Bronchial epithelial cell (primary cell): ENCODE data around the gene RIMBP2. TPM values are rescaled to one million over a fixed set of nuclear protein-coding genes. Genes with fewer than 3 reads are reported as not detected.

Experiments used
- DNase-seq: peaks from one replicate; pipeline ENCODE4 v3.0.0-alpha.2; 2010; ENCODE audit warnings: low read depth
- FAIRE-seq: peaks from 2 replicates; lab custom pipeline; 2011; peaks lifted over from hg19 to GRCh38; lab: Jason Lieb, UNC
- H3K27me3 ChIP-seq: 2 replicates; pipeline ENCODE4 v1.5.1; 2011; ENCODE audit warnings: low read length; ENCODE audit not compliant: control insufficient read depth, insufficient read depth
- H3K36me3 ChIP-seq: 2 replicates; pipeline ENCODE4 v1.5.1; 2011; ENCODE audit warnings: low read length; ENCODE audit not compliant: control insufficient read depth, insufficient read depth
- H3K4me3 ChIP-seq: 2 replicates; pipeline ENCODE4 v1.5.1; 2011; ENCODE audit warnings: mild to moderate bottlenecking, low read depth, low read length, control low read depth
- CTCF ChIP-seq: IDR thresholded peaks from 2 replicates; pipeline ENCODE4 v1.5.1; 2011; ENCODE audit warnings: mild to moderate bottlenecking, moderate library complexity, low read length, control low read depth, inconsistent platforms; ENCODE audit not compliant: insufficient read depth, severe bottlenecking
- total RNA-seq: library from RNA; depleted of rRNA; stranded (reverse); fragments of >200 nt; gene quantifications from 2 replicates; pipeline ENCODE4 v1.2.1, GENCODE V29; 2014

RIMBP2 gene
- total RNA-seq, 1 donor from 2014 or later = not detected

DNA sequence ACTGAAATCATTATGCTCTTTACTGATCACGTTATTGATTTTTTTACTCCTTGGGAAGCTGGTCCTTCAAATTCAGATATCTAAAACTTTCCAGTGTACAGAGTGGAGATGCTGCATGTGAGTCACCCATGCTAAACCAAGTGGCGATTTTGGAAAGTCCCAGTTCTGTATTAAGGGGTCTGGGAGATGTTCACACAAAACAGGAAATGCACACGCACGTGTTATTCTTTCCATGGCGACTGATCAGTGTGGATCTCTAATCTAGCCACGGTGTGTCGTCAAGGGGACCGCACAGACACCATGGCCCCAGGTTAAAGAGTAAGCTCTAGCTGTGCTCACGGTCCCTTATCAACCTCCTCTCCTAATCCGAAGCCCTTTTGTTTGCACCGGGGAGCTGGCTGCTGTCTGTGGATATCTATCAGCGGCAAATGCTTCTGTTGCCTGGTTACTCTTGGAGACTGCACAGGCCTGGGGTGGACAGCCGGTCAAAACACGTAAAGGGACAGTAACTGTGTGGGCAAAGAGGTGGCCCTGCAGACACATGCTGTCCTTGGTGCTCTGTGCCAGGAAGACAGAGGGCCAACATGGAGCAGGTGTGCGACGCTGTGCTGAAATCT lies 96.6 kb downstream of the RIMBP2 start:
- Histone ChIP-seq H3K4me3 (no peak overlapping the region), H3K36me3 (no peaks in the 10 kb centered on the region), H3K27me3 (no peaks in the 10 kb centered on the region)
- DNase-seq (no peak), FAIRE-seq (no peak)
- TF ChIP-seq CTCF = no peak

GRCh38 chr12:130617219-130617618 lies 98.9 kb downstream of the RIMBP2 start:
- TF ChIP-seq CTCF = no peak
- Histone ChIP-seq H3K27me3 (no peaks in the 10 kb centered on the region), H3K4me3 (no peak overlapping the region), H3K36me3 (no peaks in the 10 kb centered on the region)
- DNase-seq (peak; percentile 2), FAIRE-seq (no peak)

DNA sequence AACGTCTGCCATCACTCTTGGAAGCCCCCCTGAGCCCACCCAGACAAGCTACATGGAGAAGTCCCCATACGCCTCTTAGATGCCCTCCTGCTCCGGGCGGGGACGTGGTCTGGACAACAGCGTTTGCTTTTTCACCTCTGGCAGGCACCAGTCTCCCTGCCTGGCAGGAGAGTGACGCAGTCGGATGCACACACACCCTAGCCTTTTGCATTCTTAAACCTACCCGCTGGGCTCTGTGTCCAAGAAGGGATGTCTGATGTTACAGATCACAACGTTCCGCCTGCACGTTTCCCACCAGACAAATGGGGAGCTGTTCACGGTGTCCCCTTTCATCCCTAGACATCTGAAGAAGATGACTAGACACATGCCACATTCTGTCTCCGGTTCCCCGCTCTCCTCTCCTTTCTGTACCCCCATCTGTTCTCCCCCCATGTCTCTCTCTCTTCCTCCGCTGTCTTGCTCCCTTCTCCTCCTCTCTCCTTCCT lies 100.2 kb downstream of the RIMBP2 start:
- FAIRE-seq = no peak
- Histone ChIP-seq H3K36me3 (no peaks in the 10 kb centered on the region), H3K4me3 (no peak overlapping the region), H3K27me3 (no peaks in the 10 kb centered on the region)
- no peak for DNase-seq
- no peak for TF ChIP-seq CTCF

- Histone ChIP-seq H3K4me3 (no peak overlapping the region), H3K36me3 (no peaks in the 10 kb centered on the region), H3K27me3 (no peaks in the 10 kb centered on the region)
- DNase-seq (no peak), FAIRE-seq (no peak)
- TF ChIP-seq CTCF = no peak
Observed at GRCh38 chr12:130614530-130614905, 101.6 kb downstream of the RIMBP2 start.

GRCh38 chr12:130613831-130614529 lies 102.1 kb downstream of the RIMBP2 start:
- no peak for TF ChIP-seq CTCF
- DNase-seq (no peak), FAIRE-seq (no peak)
- H3K4me3 ChIP-seq = no peak overlapping the region
- no peaks in the 10 kb centered on the region for H3K27me3 ChIP-seq
- H3K36me3 ChIP-seq = no peaks in the 10 kb centered on the region
